IMR-90 (cell line): ENCODE data around the gene IL15RA. TPM values are rescaled to one million over a fixed set of nuclear protein-coding genes. Genes with fewer than 3 reads are reported as not detected.

ENCODE experiments used
- ATAC-seq: fragments of 200-7000 bp; cut with Tn5 transposase; 2 replicates; pipeline ENCODE4 v1.9.1; 2020; ENCODE audit warnings: low read depth, mild to moderate bottlenecking, moderate library complexity
- BruUV-seq: library from RNA; stranded (reverse); fragments of 400-500 nt; replicated peaks from 2 replicates; lab custom pipeline; 2021; lab: Mats Ljungman, UMichigan
- CTCF ChIA-PET: fragments of 300-600 bp; formaldehyde crosslinking; extraction: SDS; loops from one replicate; lab custom pipeline; 2021; ENCODE audit warnings: antibody characterized with exemption; lab: Yijun Ruan, JAX
- POLR2A ChIA-PET: fragments of 300-600 bp; sonication (Branson Sonifier 250); formaldehyde crosslinking; loops from one replicate; lab custom pipeline; 2022; ENCODE audit warnings: antibody characterized with exemption; ENCODE audit not compliant: unreplicated experiment; lab: Charles Lee
- DNase-seq: peaks from one replicate; pipeline ENCODE4 v3.0.0; 2013
- H2AFZ ChIP-seq: replicated peaks from 2 replicates; pipeline ENCODE3; 2013; ENCODE audit warnings: low read length, mild to moderate bottlenecking; ENCODE audit not compliant: poor library complexity
- H2AK5ac ChIP-seq: 2 replicates; pipeline ENCODE4 v1.6.1; 2013; ENCODE audit warnings: low read depth, low read length, inconsistent platforms
- H2AK9ac ChIP-seq: replicated peaks from 2 replicates; pipeline ENCODE3; 2013; ENCODE audit warnings: mild to moderate bottlenecking, low read depth, low read length, moderate library complexity; ENCODE audit not compliant: poor library complexity
- H2BK120ac ChIP-seq: 2 replicates; pipeline ENCODE4 v1.6.1; 2013; ENCODE audit warnings: low read depth, low read length, inconsistent platforms
- H2BK15ac ChIP-seq: 3 replicates; pipeline ENCODE4 v1.6.1; 2013; ENCODE audit warnings: low read depth, low read length, inconsistent platforms
- H2BK20ac ChIP-seq: 2 replicates; pipeline ENCODE4 v1.6.1; 2013; ENCODE audit warnings: low read depth, mild to moderate bottlenecking, inconsistent platforms, low read length, moderate library complexity
- H2BK5ac ChIP-seq: 2 replicates; pipeline ENCODE4 v1.6.1; 2013; ENCODE audit warnings: mild to moderate bottlenecking, low read depth, low read length, inconsistent platforms; ENCODE audit not compliant: poor library complexity, severe bottlenecking
- H3K14ac ChIP-seq: replicated peaks from 2 replicates; pipeline ENCODE4 v1.6.1; 2013; ENCODE audit warnings: low read depth, low read length, inconsistent platforms
- H3K18ac ChIP-seq: 2 replicates; pipeline ENCODE4 v1.6.1; 2013; ENCODE audit warnings: low read depth, low read length, control low read depth
- H3K23ac ChIP-seq: 2 replicates; pipeline ENCODE4 v1.6.1; 2013; ENCODE audit warnings: low read depth, low read length, inconsistent platforms
- H3K27ac ChIP-seq: 2 replicates; pipeline ENCODE4 v1.5.1; 2013; ENCODE audit warnings: mild to moderate bottlenecking, control low read depth, low read length; ENCODE audit not compliant: insufficient read depth
- H3K27me3 ChIP-seq: 2 replicates; pipeline ENCODE4 v1.6.1; 2013; ENCODE audit warnings: low read length; ENCODE audit not compliant: control insufficient read depth, insufficient read depth
- H3K36me3 ChIP-seq: 2 replicates; pipeline ENCODE4 v1.6.1; 2013; ENCODE audit warnings: low read length, mixed read lengths; ENCODE audit not compliant: control insufficient read depth, insufficient read depth
- H3K4ac ChIP-seq: 2 replicates; pipeline ENCODE4 v1.6.1; 2013; ENCODE audit warnings: low read depth, low read length, inconsistent platforms
- H3K4me1 ChIP-seq: 2 replicates; pipeline ENCODE4 v1.6.1; 2013; ENCODE audit warnings: low read length, mixed read lengths; ENCODE audit not compliant: control insufficient read depth, insufficient read depth
- H3K4me2 ChIP-seq: 2 replicates; pipeline ENCODE4 v1.6.1; 2013; ENCODE audit warnings: low read depth, mild to moderate bottlenecking, control low read depth, low read length, moderate library complexity
- H3K4me3 ChIP-seq: 2 replicates; pipeline ENCODE4 v1.5.1; 2013; ENCODE audit warnings: low read depth, mild to moderate bottlenecking, control low read depth, low read length, moderate library complexity; ENCODE audit not compliant: insufficient read depth
- H3K56ac ChIP-seq: 2 replicates; pipeline ENCODE4 v1.6.1; 2013; ENCODE audit warnings: low read length, inconsistent platforms; ENCODE audit not compliant: insufficient read depth; ENCODE audit errors: extremely low read depth
- H3K79me1 ChIP-seq, 2 experiments: 2 replicates each; pipeline ENCODE4 v1.6.1; 2013; ENCODE audit warnings: low read length in 2 of 2, inconsistent platforms in 1 of 2, low read depth in 1 of 2
- H3K9ac ChIP-seq: 2 replicates; pipeline ENCODE4 v1.6.1; 2013; ENCODE audit warnings: low read depth, low read length, control low read depth
- H3K9me1 ChIP-seq: 2 replicates; pipeline ENCODE4 v1.6.1; 2013; ENCODE audit warnings: low read length, inconsistent platforms; ENCODE audit not compliant: insufficient read depth
- H3K9me3 ChIP-seq: 2 replicates; pipeline ENCODE4 v1.6.1; 2013; ENCODE audit warnings: low read length; ENCODE audit not compliant: control insufficient read depth, insufficient read depth
- H4K20me1 ChIP-seq: 2 replicates; pipeline ENCODE4 v1.6.1; 2013; ENCODE audit warnings: low read length, inconsistent platforms; ENCODE audit not compliant: insufficient read depth
- H4K5ac ChIP-seq: 2 replicates; pipeline ENCODE4 v1.6.1; 2013; ENCODE audit warnings: mild to moderate bottlenecking, low read depth, low read length, control low read depth
- H4K8ac ChIP-seq, 2 experiments: 2 replicates each; pipeline ENCODE4 v1.6.1; 2013; ENCODE audit warnings: low read depth in 2 of 2, low read length in 2 of 2, control low read depth in 1 of 2, inconsistent platforms in 1 of 2
- H4K91ac ChIP-seq: 2 replicates; pipeline ENCODE4 v1.6.1; 2013; ENCODE audit warnings: low read depth, low read length, inconsistent platforms; ENCODE audit not compliant: insufficient read depth
- NFE2L2 ChIP-seq: fragments of 150-350 bp; IDR thresholded peaks from 2 replicates; pipeline ENCODE4 v1.6.1; 2016; ENCODE audit warnings: low read depth, mild to moderate bottlenecking, low read length
- RAD21 ChIP-seq: IDR thresholded peaks from 2 replicates; pipeline ENCODE4 v1.6.1; 2012; ENCODE audit warnings: low read length, improper control_type of control experiment
- RFX5 ChIP-seq: IDR thresholded peaks from 2 replicates; pipeline ENCODE4 v1.8.0; 2012; ENCODE audit warnings: low read depth, mild to moderate bottlenecking, low read length, moderate library complexity
- WGBS, 2 experiments: methylation state at CpG; one replicate each; pipeline versions ENCODE4 v1.1.5 to v1.1.7; 2013; ENCODE audit warnings: missing lambda C conversion rate in 2 of 2; ENCODE audit not compliant: insufficient read length in 1 of 2; ENCODE audit errors: extremely low coverage in 2 of 2; 5-methylcytosine and 5-hydroxymethylcytosine counted together
- dilution Hi-C: fragments of 300-500 bp; cut with HindIII; formaldehyde crosslinking; loops from one replicate; pipeline ENCODE4 v1.14.3; 2018; ENCODE audit warnings: low sequenced_read_pairs; ENCODE audit not compliant: unreplicated experiment
- in situ Hi-C: fragments of 300-500 bp; cut with MboI; formaldehyde crosslinking; loops from 3 replicates; pipeline ENCODE4 v1.14.3; 2019; ENCODE audit warnings: low sequenced_read_pairs, inconsistent platforms, mixed read lengths
- intact Hi-C: fragments of 100-400 bp; cut with micrococcal nuclease; formaldehyde crosslinking; loops from 2 replicates; pipeline ENCODE4 v1.10.0; 2022
- polyA plus RNA-seq, 3 experiments: library from polyadenylated mRNA; depleted of rRNA; stranded (reverse); fragments of >200 nt; gene quantifications; 2 replicates each; pipeline ENCODE4 v1.2.3, GENCODE V29; 2012; ENCODE audit warnings: low replicate concordance in 1 of 3
- total RNA-seq: library from RNA; depleted of rRNA; stranded (reverse); fragments of >200 nt; gene quantifications from 2 replicates; pipeline ENCODE4 v1.2.3, GENCODE V29; 2012

IL15RA gene
- total and polyA plus RNA-seq, 2 of the 4 experiments (the other 2 are of a cell fraction) = 2.0 to 7.6 TPM

GRCh38 chr10:5970066-5970465, 7.3 kb downstream of the IL15RA start:
- Histone ChIP-seq H3K23ac (no peak overlapping the region), H4K8ac (no peak overlapping the region), H3K27me3 (no peaks in the 10 kb centered on the region), H2BK15ac (no peak overlapping the region), H3K9me3 (no peaks in the 10 kb centered on the region), H4K5ac (no peak overlapping the region), H3K36me3 (peaks cover 2% of the 10 kb centered on the region; the same call in 1 of the 2 replicates), H3K27ac (no peak overlapping the region), H4K20me1 (no peaks in the 10 kb centered on the region), H3K18ac (no peak overlapping the region), H3K9ac (no peak overlapping the region), H2AK9ac (no peak overlapping the region), H2AK5ac (no peak overlapping the region), H3K9me1 (peaks cover 6% of the 10 kb centered on the region; the same call in 1 of the 2 replicates), H2BK5ac (no peak overlapping the region), H3K4me1 (peaks cover 2% of the 10 kb centered on the region; the same call in 1 of the 2 replicates), H3K79me1 (peaks cover 3 to 51% of the 10 kb centered on the region in 2 experiments; a peak in 2 of 4 replicates), H2BK120ac (no peak overlapping the region), H3K4ac (no peak overlapping the region), H3K56ac (no peak overlapping the region), H3K14ac (no peak overlapping the region), H2BK20ac (no peak overlapping the region), H3K4me2 (no peak overlapping the region), H3K4me3 (no peak overlapping the region), H2AFZ (no peak overlapping the region), H4K91ac (no peak overlapping the region)
- no peak for DNase-seq
- no TSS peak for BruUV-seq
- in situ Hi-C loops (no loop called here), dilution Hi-C loops (no loop called here), intact Hi-C loops (no loop called here)
- TF ChIP-seq RAD21 = no peak
- TF ChIP-seq NFE2L2 = no peak
- no peak for TF ChIP-seq RFX5
- ChIA-PET CTCF (interaction anchor here (0.6 kb wide), 1 partner anchor 101 kb away, joined by 4 read pairs; no protein-coding TSS in a partner anchor), POLR2A (no interaction called here)
- no peak for ATAC-seq
- no CpG with 5 or more reads among the region's 2 CpGs for WGBS, 2 experiments
